Skeletal muscle tissue (tissue), 4 donors: ENCODE results near the gene ATAD3C. TPM values are rescaled to one million over a fixed set of nuclear protein-coding genes. Genes with fewer than 3 reads are reported as not detected.
"Not testable (repeated sequence)": the region's sequence is repeated elsewhere in the genome, so short reads cannot be mapped to it uniquely, and the experiment has no call there.

Experiments used
- H3K27ac ChIP-seq: one replicate; pipeline ENCODE4 v1.7.0; 2013; ENCODE audit warnings: mild to moderate bottlenecking, low read depth, low read length, inconsistent platforms
- H3K27me3 ChIP-seq, 3 donors: one replicate each; pipeline ENCODE4 v1.7.0; 2013; ENCODE audit warnings: low read length in 3 of 3; ENCODE audit not compliant: control insufficient read depth in 3 of 3, insufficient read depth in 3 of 3
- H3K36me3 ChIP-seq, 3 donors: one replicate each; pipeline ENCODE4 v1.7.0; 2013; ENCODE audit warnings: low read length in 3 of 3; ENCODE audit not compliant: control insufficient read depth in 3 of 3, insufficient read depth in 3 of 3
- H3K4me1 ChIP-seq, 3 donors: one replicate each; pipeline ENCODE4 v1.7.0; 2013; ENCODE audit warnings: low read length in 3 of 3, mild to moderate bottlenecking in 3 of 3; ENCODE audit not compliant: control insufficient read depth in 3 of 3, insufficient read depth in 3 of 3
- H3K4me3 ChIP-seq, 3 donors: one replicate each; pipeline ENCODE4 v1.7.0; 2013; ENCODE audit warnings: low read length in 3 of 3
- H3K9ac ChIP-seq, 3 donors: one replicate each; pipeline ENCODE4 v1.7.0; 2013; ENCODE audit warnings: low read length in 3 of 3, mild to moderate bottlenecking in 3 of 3, moderate library complexity in 2 of 3, low read depth in 1 of 3
- H3K9me3 ChIP-seq, 3 donors: one replicate each; pipeline ENCODE4 v1.7.0; 2013; ENCODE audit warnings: low read length in 3 of 3; ENCODE audit not compliant: control insufficient read depth in 3 of 3
- total RNA-seq: library from RNA; depleted of rRNA; stranded (reverse); fragments of >200 nt; gene quantifications from one replicate; pipeline ENCODE4 v1.2.3, GENCODE V29; 2014
- donor health status: Osteomylitis.

Gene ATAD3C
- total RNA-seq, 1 donor from 2014 or later: not detected

DNA sequence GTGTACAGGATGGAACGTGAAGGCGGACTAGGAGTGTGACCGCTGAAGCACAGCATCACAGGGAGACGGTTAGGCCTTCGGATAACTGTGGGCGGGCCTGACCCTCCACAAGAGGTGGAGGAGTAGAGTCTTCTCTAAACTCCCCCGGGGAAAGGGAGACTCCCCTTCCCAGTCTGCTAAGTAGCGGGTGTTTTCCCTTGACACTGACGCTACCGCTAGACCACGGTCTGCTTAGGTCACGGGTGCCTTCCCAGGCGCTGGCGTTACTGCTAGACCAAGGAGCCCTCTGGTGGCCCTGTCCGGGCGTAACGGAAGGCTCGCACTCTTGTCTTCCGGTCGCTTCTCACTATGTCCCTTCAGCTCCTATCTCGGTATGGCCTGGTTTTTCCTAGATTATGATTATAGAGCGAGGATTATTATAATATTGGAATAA lies 55.9 kb downstream of the ATAD3C start:
- not testable (repeated sequence) for H3K36me3 ChIP-seq, H3K27me3 ChIP-seq, H3K9me3 ChIP-seq
- H3K27ac ChIP-seq: peak overlapping the region; percentile 82
- H3K4me3 ChIP-seq: peak overlapping the region in 1 of 3 donors; percentile 45
- H3K4me1 ChIP-seq: peaks cover 0 to 21% (median 15%) of the 10 kb centered on the region in 3 donors
- peak overlapping the region in 2 of 3 donors; percentile 50 to 66 for H3K9ac ChIP-seq

DNA sequence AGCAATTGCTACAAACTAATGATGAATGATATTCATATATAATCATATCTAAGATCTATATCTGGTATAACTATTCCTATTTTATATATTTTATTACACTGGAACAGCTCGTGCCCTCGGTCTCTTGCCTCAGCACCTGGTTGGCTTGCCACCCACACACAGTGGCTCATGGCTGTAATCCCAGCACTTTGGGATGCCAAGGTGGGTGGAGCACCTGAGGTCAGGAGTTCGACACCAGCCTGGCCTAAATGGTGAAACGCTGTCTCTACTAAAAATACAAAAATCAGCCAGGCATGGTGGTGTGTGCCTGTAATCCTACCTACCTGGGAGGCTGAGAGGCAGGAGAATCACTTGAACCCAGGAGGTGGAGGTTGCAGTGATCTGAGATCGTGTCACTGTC lies 56.3 kb downstream of the ATAD3C start:
- H3K36me3 ChIP-seq, H3K9me3 ChIP-seq, H3K27me3 ChIP-seq: not testable (repeated sequence)
- peaks cover 1 to 22% (median 18%) of the 10 kb centered on the region in 3 donors for H3K4me1 ChIP-seq
- peak overlapping the region in 2 of 3 donors; percentile 14 to 27 for H3K4me3 ChIP-seq
- H3K9ac ChIP-seq: peak overlapping the region in 2 of 3 donors; percentile 50 to 66
- H3K27ac ChIP-seq: peak overlapping the region; percentile 82

DNA sequence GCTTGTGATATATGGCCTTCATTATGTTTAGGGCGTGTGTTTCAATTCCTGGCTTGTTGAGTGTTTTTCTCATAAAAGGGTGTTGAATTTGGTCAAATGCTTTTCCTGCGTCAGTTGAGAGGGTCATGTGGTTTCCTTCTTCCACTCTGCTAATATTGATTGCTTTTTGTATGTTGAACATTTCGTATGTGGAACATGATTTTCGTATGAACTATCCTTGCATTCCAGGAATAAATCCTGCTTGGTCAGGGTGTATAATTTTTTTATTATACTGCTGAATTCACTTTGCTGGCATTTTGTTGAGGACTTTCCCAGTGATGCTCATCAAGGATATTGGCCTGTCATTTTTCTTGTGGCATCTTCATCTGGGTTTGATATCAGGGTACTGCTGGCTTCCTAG lies 57.8 kb downstream of the ATAD3C start:
- no peaks in the 10 kb centered on the region for H3K27me3 ChIP-seq

DNA sequence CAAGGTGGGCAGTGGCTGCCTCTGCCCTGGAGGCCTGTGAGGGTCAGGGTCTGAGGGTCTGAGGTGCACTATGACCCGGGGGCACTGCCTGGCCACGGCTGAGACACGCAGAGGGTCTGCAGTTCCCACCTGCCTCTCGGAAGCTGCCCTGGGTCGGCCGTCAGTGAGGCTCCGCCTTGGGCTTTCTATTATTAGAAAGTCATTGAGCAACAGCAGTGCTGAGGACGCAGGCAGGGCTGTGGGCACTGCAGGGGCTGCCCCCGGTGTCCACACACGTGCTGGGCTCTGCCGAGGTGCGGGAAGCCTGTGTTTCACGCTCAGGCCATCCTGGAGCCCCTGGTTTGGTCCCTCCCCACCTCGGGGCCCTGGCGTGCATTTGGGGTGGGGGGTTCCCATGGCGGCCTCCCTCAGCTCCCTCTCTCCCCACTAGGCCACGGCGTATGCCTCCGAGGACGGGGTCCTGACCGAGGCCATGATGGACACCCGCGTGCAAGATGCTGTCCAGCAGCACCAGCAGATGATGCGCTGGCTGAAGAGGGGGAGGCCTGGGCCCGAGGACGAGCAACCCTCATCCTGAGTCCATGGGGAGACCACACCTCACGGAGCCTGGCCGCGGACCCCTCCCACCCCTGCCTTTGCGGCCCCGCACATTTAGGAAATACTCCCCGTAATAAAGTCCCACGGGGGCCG lies 59.4 kb downstream of the ATAD3C start:
- H3K27me3 ChIP-seq, H3K27ac ChIP-seq, H3K36me3 ChIP-seq, H3K9me3 ChIP-seq: not testable (repeated sequence)
- H3K4me1 ChIP-seq: peaks cover 5 to 35% (median 25%) of the 10 kb centered on the region in 3 donors
- H3K4me3 ChIP-seq: peak overlapping the region in 1 of 3 donors; percentile 54
- peak overlapping the region in 1 of 3 donors; percentile 68 for H3K9ac ChIP-seq

More for the DNA sequence above, 57.8 kb downstream of the ATAD3C start:
- H3K36me3 ChIP-seq: no peaks in the 10 kb centered on the region
- H3K9ac ChIP-seq: no peak overlapping the region
- no peaks in the 10 kb centered on the region for H3K9me3 ChIP-seq
- no peak overlapping the region for H3K4me3 ChIP-seq
- no peak overlapping the region for H3K27ac ChIP-seq
- peaks cover 5 to 31% (median 23%) of the 10 kb centered on the region in 3 donors for H3K4me1 ChIP-seq

DNA sequence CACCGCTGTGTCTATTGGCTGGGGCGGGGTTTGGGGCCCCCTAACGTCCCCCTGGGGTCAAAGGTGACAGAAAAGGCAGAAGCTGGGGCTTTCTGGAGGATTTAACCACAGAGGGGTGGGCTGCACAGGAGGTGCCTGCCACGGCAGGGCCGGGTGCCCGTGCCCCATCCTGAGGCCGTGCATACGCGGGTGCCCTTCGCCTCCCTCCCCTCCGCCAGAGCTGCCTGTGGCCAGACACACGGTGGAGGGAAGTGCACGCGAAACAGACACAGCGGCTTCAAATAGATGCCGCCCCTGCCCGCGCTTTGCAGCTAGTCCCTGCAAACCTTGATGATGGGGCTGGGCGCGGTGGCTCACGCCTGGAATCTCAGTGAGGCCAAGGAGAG lies 60.0 kb downstream of the ATAD3C start:
- H3K27me3 ChIP-seq, H3K36me3 ChIP-seq, H3K9ac ChIP-seq, H3K27ac ChIP-seq, H3K9me3 ChIP-seq, H3K4me3 ChIP-seq: not testable (repeated sequence)
- H3K4me1 ChIP-seq: peaks cover 5 to 35% (median 25%) of the 10 kb centered on the region in 3 donors

DNA sequence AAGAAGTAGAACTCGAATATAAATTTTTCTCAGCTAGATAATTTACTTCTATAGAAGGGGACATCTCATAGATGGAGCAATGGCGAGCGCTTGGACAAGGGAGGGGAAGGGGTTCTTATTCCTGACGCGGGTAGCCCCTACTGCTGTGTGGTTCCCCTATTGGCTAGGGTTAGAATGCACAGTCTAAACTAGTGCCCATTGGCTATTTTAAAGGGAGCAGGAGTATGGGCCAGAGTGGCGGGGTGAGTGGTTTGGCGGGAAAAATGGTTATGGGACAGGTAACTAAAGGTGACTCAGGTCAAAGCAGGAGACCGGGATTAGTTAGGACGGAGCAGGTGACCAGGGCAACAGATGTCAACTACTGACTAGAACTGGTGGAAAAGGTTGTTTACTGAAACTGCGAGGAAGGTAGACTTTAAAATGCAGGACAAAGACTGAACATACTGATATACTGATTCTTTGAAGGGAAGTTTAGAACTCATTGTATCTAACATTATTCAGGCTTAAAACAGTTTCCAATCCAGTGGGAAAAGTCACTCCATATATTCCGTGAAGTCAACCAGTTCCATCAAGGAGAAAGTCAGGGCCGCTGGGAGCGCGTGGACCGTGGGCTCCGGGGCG lies 61.5 kb downstream of the ATAD3C start:
- Histone ChIP-seq H3K4me1 (peaks cover 5 to 25% (median 16%) of the 10 kb centered on the region in 3 donors), H3K36me3 (no peaks in the 10 kb centered on the region), H3K9me3 (no peaks in the 10 kb centered on the region), H3K4me3 (peak overlapping the region; percentile 63 to 95 (median 92)), H3K27me3 (no peaks in the 10 kb centered on the region), H3K9ac (peak overlapping the region; percentile 85 to 97 (median 91)), H3K27ac (peak overlapping the region; percentile 92)

DNA sequence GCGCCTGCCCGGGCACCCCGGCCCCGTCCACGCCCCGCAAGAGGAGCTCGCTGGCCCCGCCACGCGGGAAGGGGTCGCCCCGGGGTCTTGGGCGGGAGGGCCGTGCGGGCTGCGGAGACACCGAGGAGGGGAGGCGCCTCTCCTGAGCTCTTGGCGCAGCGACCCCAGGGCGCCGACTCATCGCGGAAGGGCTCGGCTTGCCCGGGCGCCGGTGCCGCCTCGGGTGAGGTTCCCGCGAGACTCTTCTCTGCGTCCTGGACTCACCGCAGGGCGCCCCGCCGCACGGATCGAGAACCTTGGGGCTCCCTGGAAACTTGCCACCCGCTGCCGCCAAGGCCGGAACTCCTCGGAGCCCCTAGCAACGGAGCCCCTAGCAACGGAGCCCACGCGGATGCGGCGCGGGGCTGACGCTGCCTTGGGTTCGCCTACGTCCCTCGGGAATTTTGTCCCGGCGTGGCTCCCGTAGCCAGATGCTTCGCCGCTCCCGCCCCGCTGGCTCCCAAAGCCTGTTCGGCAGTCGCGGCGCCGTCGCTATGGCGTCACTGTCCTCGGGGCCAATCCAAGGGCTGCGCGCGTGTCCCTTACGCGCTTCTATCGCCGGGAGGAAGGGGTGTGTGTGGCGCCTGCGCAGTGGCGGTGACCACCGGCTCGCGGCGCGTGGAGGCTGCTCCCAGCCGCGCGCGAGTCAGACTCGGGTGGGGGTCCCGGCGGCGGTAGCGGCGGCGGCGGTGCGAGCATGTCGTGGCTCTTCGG lies 62.2 kb downstream of the ATAD3C start, which contains the start of gene ATAD3A:
Gene ATAD3A (plus strand): TSS at position 630 of the 753 bp plus-strand sequence. CDS start 107 bp downstream, at position 737.
- peak within 1 kb of the TSS; percentile 92 for H3K27ac ChIP-seq
- H3K4me3 ChIP-seq: peak within 1 kb of the TSS; percentile 63 to 95 (median 92)
- no peaks in the 10 kb centered on the region for H3K9me3 ChIP-seq
- no peaks in the 10 kb centered on the region for H3K36me3 ChIP-seq
- peak within 1 kb of the TSS; percentile 85 to 97 (median 91) for H3K9ac ChIP-seq
- H3K4me1 ChIP-seq: peaks cover 5 to 21% (median 16%) of the 10 kb centered on the region in 3 donors
- no peaks in the 10 kb centered on the region for H3K27me3 ChIP-seq

DNA sequence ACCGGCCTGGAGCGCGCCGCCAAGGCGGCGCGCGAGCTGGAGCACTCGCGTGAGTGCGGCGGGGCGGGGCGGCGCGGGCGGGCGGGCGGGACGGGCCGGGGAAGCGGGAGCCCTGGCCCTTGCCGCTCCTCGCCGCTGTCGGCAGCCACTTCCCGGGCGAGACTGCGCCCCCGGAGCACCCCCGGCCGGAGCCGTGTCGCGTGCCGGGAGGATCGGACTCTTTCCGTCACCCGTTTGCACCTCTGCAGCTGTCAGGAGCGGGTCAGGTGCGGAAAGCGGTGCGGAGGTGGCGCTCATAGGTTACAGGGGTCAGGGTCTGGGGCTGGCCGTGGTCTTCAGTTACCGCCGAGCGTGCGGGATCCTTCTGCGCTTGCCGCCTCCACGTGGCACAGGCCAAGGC lies 62.9 kb downstream of the ATAD3C start:
- H3K9me3 ChIP-seq, H3K27ac ChIP-seq, H3K27me3 ChIP-seq, H3K36me3 ChIP-seq: not testable (repeated sequence)
- Histone ChIP-seq H3K9ac (peak overlapping the region in 1 of 3 donors; percentile 64), H3K4me1 (peaks cover 5 to 21% (median 16%) of the 10 kb centered on the region in 3 donors), H3K4me3 (peak overlapping the region in 2 of 3 donors; percentile 49 to 60)

DNA sequence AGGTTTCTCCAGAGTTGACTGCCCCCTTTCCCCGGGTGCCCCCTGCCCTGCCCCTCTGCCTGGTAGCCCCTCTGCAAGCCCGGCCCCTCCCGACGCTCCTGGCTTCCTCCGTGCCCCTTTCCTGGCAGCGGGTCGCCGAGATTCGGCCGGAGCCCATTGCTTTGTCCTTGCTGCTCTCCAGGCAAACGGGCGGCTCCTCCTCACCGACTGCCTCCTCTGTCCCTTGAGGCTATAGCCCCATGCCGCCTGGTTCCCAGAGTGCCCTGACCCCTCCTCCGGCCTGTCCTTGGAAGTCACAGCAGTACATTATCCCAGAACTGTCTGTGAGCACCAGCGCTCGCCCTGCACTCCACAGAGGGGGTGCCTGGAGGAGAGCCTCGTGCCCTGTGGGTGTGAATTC lies 64.2 kb downstream of the ATAD3C start:
- not testable (repeated sequence) for H3K9ac ChIP-seq, H3K9me3 ChIP-seq, H3K36me3 ChIP-seq, H3K4me3 ChIP-seq, H3K27me3 ChIP-seq, H3K27ac ChIP-seq
- peaks cover 5 to 14% (median 10%) of the 10 kb centered on the region in 3 donors for H3K4me1 ChIP-seq
